Esophagus squamous epithelium (tissue), 4 donors: ENCODE measurements around the gene KCNB1.

Source experiments
- CTCF ChIP-seq, 6 experiments: fragments of 450-650 bp in 4 of 6; fragments of 200-600 bp in 2 of 6; sonication (generic) in 2 of 6; IDR thresholded peaks; one replicate each; pipeline ENCODE4 v1.5.1; 2016 to 2019; ENCODE audit warnings: antibody characterized with exemption in 6 of 6, mild to moderate bottlenecking in 4 of 6, moderate library complexity in 4 of 6
- POLR2A ChIP-seq, 4 donors: fragments of 450-650 bp; IDR thresholded peaks; one replicate each; pipeline ENCODE4 v1.6.1; 2017; ENCODE audit warnings: antibody characterized with exemption in 4 of 4, mild to moderate bottlenecking in 4 of 4, moderate library complexity in 3 of 4

DNA sequence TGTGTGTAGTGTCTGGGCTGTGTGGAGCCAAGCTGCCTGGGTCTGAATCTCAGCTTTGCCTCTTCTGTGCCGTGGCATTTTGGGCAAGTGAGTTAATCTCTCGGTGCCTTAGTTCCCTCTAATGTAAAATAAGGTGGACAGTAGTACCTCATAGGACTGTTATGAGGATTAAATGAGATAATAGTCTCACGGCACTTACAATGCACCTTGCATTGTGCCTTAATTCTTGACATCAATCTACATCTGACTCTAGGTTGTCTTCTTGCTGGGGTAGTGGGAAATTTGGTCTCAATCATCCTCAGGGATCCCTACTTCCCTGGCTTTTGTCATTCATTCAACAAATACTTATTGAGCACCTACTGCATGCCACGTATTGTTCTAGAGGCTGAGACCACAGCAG, 133.9 kb downstream of the KCNB1 start:
- TF ChIP-seq CTCF (IDR thresholded peaks at IDR 0.05): no peak
- TF ChIP-seq POLR2A (IDR thresholded peaks at IDR 0.05): no peak
